ENCODE data around the gene FXYD6.

DNA sequence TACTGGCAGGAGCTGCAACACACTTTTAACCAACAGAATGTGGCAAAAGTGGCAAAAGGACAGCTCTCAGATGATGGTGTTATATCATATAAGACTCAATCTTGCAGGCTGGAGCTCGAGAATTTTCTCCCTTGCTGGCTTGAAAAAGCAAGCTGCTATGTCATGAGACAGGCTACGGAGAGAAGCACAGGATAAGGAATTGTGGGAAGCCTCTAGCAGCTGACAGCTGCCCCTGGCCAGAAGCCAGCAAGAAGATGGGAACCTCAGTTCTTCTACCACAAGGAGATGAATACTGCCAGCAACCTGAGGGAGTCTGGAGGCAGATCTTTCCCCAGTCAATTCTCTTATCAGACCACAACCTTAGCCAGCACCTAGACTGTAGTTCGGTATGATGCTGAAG lies 24.6 kb downstream of the FXYD6 start:
- TF ChIP-seq, protein P1, sequence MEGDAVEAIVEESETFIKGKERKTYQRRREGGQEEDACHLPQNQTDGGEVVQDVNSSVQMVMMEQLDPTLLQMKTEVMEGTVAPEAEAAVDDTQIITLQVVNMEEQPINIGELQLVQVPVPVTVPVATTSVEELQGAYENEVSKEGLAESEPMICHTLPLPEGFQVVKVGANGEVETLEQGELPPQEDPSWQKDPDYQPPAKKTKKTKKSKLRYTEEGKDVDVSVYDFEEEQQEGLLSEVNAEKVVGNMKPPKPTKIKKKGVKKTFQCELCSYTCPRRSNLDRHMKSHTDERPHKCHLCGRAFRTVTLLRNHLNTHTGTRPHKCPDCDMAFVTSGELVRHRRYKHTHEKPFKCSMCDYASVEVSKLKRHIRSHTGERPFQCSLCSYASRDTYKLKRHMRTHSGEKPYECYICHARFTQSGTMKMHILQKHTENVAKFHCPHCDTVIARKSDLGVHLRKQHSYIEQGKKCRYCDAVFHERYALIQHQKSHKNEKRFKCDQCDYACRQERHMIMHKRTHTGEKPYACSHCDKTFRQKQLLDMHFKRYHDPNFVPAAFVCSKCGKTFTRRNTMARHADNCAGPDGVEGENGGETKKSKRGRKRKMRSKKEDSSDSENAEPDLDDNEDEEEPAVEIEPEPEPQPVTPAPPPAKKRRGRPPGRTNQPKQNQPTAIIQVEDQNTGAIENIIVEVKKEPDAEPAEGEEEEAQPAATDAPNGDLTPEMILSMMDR (IDR thresholded peaks at IDR 0.05): no peak
- TF ChIP-seq POLR2AphosphoS5 (IDR thresholded peaks at IDR 0.05): no peak
